DMS153 treated with DMSO at 0.1 percent for 48 hours (cell line): Measurements from ENCODE around the gene TANK.
"Not testable (repeated sequence)": the region's sequence is repeated elsewhere in the genome, so short reads cannot be mapped to it uniquely, and the experiment has no call there.

Source experiments
- DNase-seq: peaks from one replicate; lab custom pipeline; 2025; ENCODE audit not compliant: unreplicated experiment; lab: John Stamatoyannopoulos, UW

TANK gene

DNA sequence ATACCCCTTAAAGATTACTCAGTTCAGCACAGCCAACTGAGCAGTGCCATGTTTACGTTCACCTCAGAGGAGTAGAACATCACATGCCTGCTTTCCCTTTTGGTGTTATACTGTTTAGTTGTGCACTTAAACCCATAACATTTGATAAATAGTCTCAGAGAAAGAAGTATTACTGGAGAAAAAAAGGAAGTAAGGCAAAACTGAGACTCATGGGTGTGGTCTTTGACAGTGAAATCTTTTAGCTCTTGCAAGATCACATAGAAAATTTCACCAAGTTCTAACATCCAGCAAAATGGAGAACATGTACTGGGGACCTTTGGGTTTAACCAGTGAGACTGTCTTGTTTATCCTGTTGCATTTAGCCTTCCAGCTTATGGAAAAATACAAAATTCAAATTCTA is 5.6 kb downstream of the TANK start:
- DNase-seq = no peak

DNA sequence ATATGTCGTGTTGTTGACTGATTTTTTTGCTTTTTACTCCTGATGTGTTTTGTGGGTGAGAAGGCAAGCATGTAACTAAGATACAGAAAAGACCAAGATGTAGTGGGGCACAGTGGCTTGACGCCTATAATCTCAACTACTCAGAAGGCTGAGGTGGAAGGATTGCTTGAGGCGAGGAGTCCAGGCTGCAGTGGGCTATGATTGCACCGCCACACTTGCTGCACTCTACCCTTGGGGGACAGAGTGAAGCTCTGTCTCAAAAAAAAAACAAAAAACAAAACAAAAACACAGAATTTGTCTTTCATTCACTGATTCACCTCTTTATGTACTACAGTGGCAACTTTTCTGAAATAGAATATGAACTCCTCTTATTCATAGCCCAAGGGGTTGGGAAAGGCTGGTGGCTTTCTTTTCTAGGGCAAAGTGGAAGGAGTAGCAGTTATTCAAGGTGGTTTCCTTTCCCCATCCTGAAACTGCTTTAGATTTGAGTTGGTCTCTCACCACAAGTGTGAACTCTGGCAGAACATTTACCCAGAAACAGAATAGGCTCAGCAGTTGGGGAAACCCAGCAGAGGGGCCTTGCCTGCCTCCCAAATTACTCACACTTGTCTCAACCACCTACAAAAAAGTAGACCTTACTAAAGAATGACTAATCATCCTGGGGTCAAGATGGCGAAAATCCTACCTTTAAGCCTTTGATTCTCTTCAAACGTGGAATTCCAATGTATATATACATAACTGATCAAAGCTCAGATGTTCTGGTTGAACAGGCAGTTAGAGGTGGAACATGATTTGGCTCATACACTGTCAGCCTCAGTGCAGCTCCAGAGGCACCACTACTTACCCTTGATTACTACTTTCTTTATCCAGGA is 6.5 kb downstream of the TANK start:
- no peak for DNase-seq

DNA sequence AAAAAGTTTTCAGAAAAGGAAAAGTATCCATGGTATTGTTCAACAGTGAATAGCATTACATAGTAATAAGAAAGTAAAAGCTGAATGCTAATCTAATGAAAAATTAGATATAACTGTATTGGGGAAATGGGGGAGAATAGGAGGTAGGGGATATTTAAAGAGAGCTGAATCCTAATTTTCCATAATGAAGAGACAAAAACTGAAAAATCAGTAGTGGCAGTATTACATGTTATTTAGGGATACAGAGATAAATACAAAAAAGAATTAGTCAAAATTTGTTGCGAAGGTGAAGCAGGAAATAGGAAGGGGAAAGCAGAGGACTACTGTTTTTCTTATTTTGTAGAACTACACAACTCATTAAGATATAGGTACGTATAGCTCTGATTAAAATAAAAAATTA is 9.1 kb downstream of the TANK start:
- DNase-seq = no peak

DNA sequence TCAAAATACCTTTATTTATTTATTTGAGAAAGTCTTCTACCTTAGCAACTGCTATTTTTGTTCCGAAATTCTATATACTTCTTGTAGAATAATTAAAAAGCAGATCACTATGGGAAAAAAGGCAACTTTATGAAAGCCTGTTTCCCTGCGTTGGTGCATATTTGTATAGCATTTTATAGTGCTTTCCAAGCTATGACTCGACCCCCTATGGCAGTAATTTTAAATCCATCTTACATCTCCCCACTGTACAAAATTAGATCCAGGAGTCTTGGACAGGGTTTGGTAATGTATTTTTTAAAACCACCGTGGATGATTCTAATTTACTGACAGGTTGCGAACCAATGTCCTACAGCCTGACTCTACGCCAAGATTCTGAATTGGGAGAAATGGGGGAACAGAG is 10.1 kb downstream of the TANK start:
- DNase-seq = no peak

DNA sequence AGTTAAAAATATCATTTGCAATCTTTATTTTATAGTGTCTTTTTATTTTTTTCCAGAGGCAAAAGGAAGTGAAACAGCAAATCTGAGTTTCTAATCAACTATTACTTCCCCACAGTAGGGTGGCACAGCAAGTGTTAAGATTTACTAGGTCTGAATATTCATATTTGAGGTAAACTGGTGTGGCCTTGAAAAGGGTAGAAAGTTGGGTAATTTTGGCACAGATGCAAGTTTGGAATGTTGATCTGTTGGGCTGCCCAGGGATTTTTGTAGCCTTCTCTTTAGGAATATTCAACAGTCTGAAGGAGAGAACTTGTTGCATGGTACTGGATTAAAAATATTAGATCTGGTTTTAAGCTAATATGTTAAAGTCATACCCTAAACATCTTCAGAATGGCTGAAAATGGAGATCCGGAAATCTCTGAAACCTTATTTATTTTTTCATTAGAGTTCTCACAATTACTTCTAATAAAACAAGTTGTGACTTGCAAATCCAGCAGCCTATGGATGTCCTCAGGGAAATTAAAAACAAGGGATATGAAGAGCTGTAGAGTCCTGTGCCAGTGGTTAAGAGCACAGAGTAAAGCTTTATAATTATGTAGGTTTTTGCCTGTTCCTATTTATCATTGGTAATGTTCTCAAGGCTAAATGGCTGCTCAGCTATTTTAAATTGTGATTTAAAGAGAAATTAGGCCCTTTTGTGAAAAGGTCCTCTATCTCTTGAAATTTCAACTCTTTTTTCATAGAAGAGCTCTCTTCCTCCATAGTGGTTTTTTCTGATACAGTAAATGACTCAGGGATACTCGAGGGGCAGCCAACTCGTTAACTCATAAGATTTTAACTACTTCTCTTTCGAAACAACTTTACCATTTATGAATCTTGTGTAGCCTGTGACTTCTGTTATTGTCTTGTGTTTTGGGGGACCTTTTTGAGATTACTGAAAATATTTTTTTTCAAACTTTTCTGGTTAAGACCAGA is 11.0 kb downstream of the TANK start:
- peak; percentile 21 for DNase-seq

DNA sequence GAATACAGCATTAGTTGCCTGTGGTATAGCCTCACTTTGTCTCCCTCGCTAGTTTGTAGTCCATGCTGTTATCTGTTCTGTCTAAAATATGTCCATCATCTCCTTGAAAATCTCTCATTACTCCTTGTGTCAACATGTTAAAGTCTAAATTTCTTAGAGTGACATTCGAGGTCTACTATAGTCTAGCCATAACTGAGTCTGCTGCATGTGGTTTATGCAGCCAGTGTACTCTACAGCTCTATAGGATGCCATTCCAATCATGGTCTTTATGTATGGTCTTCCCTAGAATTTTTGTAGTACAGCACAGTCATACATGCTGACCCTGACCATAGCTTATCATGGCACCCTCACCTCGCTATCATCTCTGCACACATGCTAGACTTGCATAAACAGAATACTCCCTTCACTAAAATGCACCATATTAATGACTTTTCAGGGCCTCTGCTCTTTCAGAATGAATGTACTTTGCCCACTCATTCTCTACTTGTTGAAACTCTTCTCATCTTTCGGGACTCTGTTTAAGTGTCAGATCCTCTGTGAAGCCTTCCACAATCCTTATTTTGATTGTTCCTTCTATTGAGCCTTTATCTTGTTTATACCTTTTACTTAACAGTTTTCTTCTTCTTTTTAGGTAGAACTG is 12.8 kb downstream of the TANK start:
- DNase-seq = no peak

DNA sequence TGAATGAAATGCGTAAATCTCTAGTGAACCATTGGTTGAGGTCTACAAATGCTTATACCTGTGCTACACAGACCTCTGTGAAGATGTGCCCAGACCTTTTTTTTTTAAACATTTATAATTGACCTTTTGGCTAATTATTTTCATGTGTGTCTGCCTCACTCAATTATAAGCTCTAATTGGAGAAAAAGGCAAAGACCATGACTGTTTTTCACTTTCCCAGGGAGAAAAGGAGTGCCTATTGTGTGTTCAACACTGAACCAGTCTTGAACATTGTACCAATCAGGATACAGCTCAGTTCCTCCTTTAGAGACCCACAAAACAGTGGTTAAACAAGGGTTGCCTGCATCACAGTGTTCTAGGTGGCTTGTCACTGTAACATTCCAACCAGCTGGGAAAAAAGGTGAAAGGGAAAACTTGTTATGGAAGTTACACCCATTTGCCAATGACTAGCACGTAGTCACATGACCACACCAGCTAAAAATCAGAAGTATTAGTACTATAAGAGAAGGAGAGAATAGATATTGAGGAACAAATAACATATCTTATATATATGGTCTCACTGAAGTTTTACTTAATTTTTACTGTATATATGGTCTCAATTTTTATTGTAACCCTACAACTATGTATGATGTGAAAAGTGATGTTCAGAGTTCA is 13.4 kb downstream of the TANK start:
- DNase-seq = no peak

DNA sequence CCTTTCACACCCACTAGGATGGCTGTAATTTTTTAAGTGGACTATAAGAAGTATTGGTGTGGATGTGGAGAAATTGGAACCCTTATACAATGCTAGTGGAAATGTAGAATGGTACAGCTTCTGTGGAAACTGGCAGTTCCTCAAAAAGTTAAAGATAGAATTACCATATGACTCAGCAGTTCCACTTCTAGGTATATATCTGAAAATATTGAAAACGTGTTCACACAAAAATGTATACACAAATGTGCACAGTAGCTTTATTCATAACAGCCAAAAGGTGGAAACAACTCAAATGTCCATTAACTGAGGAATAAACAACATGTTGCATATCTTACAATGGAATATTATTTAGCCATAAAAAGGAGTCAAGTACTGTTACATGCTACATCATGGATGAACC is 17.7 kb downstream of the TANK start:
- no peak for DNase-seq

DNA sequence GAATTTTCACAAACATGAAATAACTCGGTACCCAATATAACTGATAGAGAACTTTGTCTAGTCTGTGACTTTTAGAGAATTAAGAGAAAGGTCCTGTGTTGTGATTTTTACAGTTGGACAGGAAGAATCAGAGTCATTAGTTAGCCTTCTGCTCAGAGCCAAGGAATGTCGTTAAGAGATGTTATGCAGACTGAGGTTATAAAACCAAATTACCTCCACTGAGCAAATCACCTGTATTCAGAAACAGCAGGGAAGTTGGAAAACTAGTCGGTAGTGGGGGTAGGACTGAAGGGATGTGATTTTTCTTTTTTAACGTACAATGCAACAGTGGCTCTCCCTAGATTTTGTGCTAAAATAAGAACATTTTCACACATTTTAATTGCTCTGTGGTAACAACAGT is 18.5 kb downstream of the TANK start:
- DNase-seq = no peak

DNA sequence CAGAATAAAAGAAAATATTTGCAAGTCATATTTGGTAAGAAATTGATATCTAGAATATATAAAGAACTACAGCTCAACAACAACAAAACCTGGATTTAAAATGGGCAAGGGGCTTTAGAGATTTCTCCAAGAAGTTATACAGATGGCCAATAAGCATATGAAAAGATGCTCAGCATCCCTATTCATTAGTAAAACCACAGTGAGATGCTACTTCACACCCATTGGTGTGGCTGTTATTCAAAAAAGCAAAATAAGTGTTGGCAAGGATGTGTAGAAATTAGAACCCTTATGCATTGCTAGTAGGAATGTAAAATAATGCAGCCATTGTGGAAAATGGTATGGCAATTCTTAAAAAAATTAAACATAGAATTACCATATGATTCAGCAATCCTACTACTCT is 29.8 kb downstream of the TANK start:
- DNase-seq = no peak

DNA sequence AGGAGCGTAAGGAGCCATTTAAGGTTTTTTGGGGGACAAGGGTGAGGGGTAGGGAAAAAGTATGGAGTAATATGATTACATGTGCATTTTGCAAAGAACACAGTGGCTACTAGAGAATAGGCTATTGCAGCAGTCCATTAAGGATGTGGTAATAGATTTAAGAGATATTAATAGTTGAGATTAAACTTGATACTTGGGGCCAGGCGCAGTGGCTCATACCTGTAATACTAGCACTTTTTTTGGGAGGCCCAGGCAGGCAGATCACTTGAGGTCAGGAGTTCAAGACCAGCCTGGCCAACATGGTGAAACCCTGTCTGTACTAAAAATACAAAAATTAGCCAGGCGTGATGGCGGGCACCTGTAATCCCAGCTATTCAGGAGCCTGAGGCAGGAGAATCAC is 35.4 kb downstream of the TANK start:
- not testable (repeated sequence) for DNase-seq

DNA sequence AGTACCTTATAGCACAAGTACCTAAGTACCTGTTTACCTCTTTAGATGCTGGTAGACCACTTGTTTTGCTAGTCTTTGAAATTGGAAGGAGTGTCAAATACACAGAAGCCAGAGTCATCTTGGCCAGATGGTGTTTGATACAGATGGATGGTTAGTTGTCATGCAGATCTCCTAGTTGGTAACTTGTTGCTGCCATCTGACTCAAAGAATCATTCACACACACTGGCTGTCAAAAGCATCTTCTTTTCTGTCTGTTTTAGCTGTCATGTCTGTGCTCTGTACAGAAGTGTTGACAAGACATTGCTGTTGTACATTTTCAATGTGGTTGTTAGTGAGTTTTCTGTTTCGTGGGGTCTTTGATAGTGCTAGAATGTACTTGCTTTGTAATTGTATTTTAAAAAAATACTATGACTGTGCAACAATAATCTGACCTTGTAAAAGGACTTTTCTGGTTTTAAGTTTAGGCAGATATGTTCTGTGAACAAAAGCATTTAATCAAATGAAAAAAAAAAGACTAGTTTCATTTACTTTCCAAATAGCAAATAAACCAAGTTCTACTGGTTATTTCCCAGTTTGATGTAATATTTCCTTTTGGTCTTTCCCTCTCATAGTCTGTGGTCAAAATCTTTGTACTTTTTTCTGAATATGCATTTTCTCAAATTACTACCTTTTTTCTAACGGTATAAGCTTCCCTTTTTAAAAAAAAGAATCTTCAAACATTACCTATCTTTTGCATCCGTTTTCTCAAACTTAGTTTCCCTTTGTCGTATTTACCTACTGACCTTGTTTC is 39.9 kb downstream of the TANK start:
- DNase-seq = no peak

DNA sequence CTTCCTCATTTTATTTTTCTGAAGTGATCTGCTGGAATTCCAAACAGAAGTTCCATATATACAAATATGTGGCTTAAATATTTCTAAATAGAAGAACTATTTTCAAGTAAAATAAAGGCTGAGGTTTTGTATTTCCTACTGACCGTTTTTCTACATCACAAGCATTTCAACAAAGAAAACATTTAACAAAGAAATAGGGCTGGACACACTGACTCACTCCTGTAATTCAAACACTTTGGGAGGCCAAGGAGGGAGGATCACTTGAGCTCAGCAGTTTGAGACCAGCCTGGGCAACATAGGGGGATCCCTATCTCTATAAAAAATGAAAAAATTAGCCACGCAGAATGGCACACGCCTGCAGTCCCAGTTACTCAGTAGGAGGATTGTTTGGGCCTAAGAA is 44.6 kb downstream of the TANK start:
- DNase-seq = no peak

DNA sequence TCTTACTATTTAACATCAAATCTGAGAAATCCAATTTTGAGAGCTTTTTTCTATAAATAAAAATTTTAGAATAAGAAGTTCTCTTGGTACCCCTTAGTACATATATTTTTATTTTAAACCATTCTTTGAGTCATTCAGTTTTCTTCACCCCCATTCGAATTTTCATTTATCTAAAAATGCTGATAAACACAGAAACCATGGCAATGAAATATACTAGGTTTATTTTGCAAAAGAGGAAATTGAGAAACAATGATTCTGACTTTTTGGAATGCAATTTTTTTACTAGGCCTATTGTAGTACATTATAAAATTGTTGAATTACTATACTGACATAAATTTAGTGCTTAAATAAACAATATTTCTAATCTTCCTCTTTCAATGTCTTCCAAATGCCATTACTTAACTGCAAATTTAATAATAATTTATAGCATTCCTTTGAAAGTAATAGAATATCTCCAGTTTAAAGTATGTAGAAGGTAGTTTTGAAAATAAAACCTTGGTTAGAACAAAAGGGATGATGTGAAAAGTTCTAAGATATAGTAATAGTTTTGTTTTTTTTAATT is 46.3 kb downstream of the TANK start:
- no peak for DNase-seq

DNA sequence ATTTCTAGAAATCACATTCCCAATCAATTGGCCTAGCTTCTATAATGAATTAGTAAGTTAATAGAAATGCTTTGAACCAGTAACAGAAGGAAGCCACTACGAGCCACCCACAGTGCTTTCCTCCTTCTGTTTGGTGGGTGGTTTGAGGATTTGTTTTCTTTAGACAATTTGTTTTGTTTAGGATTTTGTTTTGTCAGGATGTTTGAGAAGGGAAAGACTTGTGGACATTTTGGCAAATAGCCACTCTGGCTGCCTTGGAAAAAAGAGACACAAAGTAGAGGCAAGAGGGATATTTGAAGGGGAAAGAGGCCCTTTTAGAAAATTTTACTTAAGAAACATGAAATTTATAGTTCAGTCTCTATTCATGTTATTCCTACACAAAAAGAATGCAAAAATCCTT is 47.7 kb downstream of the TANK start:
- no peak for DNase-seq

DNA sequence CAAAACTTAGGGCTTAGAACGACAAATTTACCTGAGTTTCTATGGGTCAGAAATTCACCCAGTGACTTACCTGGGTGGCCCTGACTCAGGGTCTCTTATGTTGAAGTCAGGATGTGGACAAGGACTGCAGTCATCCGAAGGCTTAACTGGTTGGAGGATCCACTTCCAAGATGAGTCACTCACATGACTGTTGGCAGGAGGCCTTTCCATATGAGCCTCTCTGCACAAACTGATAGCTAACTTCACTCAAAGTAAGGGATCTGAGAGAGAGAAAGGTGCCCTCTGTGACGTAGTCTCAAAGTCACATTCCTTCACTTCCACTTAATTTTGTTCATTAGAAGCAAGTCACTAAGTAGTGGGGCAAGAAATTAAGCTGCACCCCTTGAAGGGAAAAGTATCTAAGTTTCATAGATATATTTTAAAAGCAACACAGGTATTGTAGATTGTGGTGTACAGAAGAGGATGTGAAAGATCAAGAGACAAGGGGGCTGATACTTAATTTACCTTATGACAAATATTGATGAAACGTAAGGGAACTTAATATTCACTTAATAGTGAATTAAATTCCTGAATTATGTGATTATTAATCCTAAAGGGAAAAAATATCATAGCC is 48.4 kb downstream of the TANK start:
- DNase-seq = no peak

DNA sequence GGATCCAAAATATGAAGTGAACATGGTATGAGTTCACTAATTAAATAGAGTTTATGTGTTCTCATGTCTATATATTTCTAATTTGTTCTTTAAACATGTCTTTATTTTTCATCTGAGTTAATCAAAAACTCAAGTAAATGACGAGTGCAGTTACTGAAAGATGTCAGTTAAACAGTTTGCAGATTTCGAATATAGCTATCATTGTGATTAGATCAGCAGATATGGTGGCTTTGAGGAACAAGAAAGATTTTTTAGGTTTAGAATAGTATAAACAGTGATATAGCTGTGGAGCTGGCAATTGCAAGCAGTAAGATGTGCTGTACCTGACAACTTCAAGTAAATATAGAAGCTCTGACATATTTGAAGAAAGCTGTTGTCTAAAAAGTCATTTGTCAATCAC is 49.7 kb downstream of the TANK start:
- DNase-seq = no peak

DNA sequence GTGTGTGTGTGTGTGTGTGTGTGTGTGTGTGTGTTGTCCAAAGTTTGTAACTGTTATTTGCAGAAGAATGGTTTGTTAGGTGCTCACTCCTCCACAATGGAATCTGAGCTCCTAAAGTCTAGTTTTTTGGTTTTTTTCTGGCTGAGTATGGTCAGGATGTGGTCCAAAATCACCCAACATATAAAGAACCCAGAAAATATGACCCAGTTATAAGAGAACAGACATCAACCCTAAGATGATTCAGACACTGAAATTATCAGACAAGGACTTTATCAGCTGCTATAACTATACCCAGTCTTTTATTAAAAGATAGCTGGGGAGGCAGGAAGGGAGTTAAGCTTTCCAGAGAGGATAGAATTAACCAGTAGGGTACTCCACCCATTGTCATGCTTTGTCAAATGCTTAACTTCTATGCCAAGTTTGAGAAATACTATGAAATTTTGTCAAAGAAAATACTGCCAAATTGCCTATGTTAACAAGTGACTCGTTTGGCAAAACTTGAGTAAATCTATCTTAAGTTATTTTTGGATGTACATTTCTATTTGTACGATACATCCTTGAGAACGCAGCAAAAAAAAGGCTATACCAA is 57.5 kb downstream of the TANK start:
- DNase-seq = no peak

DNA sequence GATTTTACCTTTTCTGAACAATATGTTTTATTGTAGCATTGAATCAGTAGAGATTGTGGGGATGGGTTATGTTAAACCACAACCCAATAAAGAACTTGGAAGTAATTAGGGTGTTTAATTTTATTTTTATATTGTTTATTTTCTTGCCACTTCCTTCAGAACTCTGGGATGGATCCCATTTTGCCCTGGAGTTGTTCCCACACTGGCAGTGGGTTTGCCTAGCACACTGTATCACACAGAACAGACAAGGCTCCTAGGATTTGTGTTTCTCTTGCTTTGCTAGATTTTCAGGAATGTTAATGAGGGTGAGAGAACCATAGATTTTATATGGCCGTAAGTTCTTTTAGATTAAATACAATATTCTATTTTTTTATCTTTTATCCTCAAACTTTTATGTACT is 59.0 kb downstream of the TANK start:
- DNase-seq = no peak
